ENCODE measurements around the gene APOB. TPM values are rescaled to one million over a fixed set of nuclear protein-coding genes. Genes with fewer than 3 reads are reported as not detected.

APOB gene
- total and polyA plus RNA-seq, 2 of the 13 experiments (the other 11 are each of a cell fraction or from before 2014, with no cell fraction given), result 1,569 to 2,515 TPM

GRCh38 chr2:21038403-21039073 is 5.3 kb downstream of the APOB start (continued):
- TF ChIP-seq DDIT3 (CRISPR knock-in tag; IDR thresholded peaks at IDR 0.05) (no peak), ZNF746 (CRISPR knock-in tag; IDR thresholded peaks at IDR 0.05) (no peak), HOXA7 (CRISPR knock-in tag; IDR thresholded peaks at IDR 0.05) (no peak), ZNF737 (CRISPR knock-in tag; IDR thresholded peaks at IDR 0.05; ENCODE audit: borderline replicate concordance) (no peak), JUND (CRISPR knock-in tag; IDR thresholded peaks at IDR 0.05) (no peak), FOXP4 (CRISPR knock-in tag; IDR thresholded peaks at IDR 0.05) (0 out of 2 replicates have a peak, but pooled peaks have one; percentile 46), CEBPB (IDR thresholded peaks at IDR 0.05; ENCODE audit: borderline replicate concordance, low read depth, low read length) (no peak), JUNB (CRISPR knock-in tag; IDR thresholded peaks at IDR 0.05; ENCODE audit: borderline replicate concordance) (peak; percentile 46; the same call in 1 of the 2 replicates), MED1 (CRISPR knock-in tag; IDR thresholded peaks at IDR 0.05) (peak; percentile 33; the same call in 1 of the 2 replicates), SIN3A (IDR thresholded peaks at IDR 0.05; ENCODE audit: borderline replicate concordance, low read depth, low read length) (no peak), SYNCRIP (IDR thresholded peaks at IDR 0.05; ENCODE audit: insufficient read depth, low read depth, low read length) (no peak), ARHGAP35 (CRISPR knock-in tag; IDR thresholded peaks at IDR 0.05; ENCODE audit: borderline replicate concordance) (no peak; the same call in 1 of the 2 replicates), SSRP1 (CRISPR knock-in tag; IDR thresholded peaks at IDR 0.05) (peak; percentile 96), ZSCAN21 (CRISPR knock-in tag; IDR thresholded peaks at IDR 0.05; ENCODE audit: borderline replicate concordance) (no peak), KLF11 (CRISPR knock-in tag; IDR thresholded peaks at IDR 0.05) (0 out of 2 replicates have a peak, but pooled peaks have one; percentile 3), ZNF703 (CRISPR knock-in tag; IDR thresholded peaks at IDR 0.05; ENCODE audit: borderline replicate concordance) (no peak), ZNF281 (CRISPR knock-in tag; IDR thresholded peaks at IDR 0.05; ENCODE audit: borderline replicate concordance) (peak; percentile 57; the same call in 1 of the 2 replicates), ARID2 (CRISPR knock-in tag; IDR thresholded peaks at IDR 0.05; ENCODE audit: borderline replicate concordance) (peak; percentile 69), ZNF713 (CRISPR knock-in tag; IDR thresholded peaks at IDR 0.05) (no peak)

Data from HepG2 (cell line).